K562 (cell line): Measurements from ENCODE around the gene AHCYL1. TPM values are rescaled to one million over a fixed set of nuclear protein-coding genes. Genes with fewer than 3 reads are reported as not detected.

Experiments
- ATAC-seq: fragments of 200-7000 bp; cut with Tn5 transposase; 3 replicates; pipeline ENCODE4 v1.9.1; 2020; ENCODE audit warnings: moderate library complexity
- BruUV-seq: library from RNA; stranded (reverse); fragments of 400-500 nt; replicated peaks from 2 replicates; lab custom pipeline; 2021; lab: Mats Ljungman, UMichigan
- CTCF ChIA-PET: fragments of 300-600 bp; formaldehyde crosslinking; extraction: SDS; loops from one replicate; lab custom pipeline; 2021; ENCODE audit warnings: low intra/inter-chr PET ratio; lab: Yijun Ruan, JAX
- POLR2A ChIA-PET: fragments of 300-600, 350-650 bp; sonication (Branson Sonifier 250); formaldehyde crosslinking; extraction: SDS; loops from one replicate; lab custom pipeline; 2021; ENCODE audit warnings: antibody characterized with exemption, inconsistent platforms; lab: Yijun Ruan, JAX
- DNase-seq, 4 experiments: peaks; one replicate each; pipeline versions ENCODE4 v3.0.0 to v3.0.0-alpha.2; 2011 to 2018; ENCODE audit warnings: low spot score in 3 of 4, mixed read lengths in 3 of 4; ENCODE audit errors: extremely low read depth in 1 of 4
- FAIRE-seq: peaks from 2 replicates; lab custom pipeline; 2011; peaks lifted over from hg19 to GRCh38; lab: Jason Lieb, UNC
- H2AFZ ChIP-seq: 2 replicates; pipeline ENCODE4 v1.6.0; 2011; ENCODE audit warnings: low read depth, low read length, control low read depth, inconsistent platforms
- H3K27ac ChIP-seq: fragments of 200-600 bp; 3 replicates; pipeline ENCODE4 v1.8.0; 2011; ENCODE audit warnings: low read depth, mild to moderate bottlenecking, control low read depth, inconsistent platforms, low read length, moderate library complexity, mixed read lengths; ENCODE audit errors: extremely low read depth
- H3K27me3 ChIP-seq, 2 experiments: fragments of 300-600 bp in 1 of 2; 2 replicates in 1 of 2; 3 replicates in 1 of 2; pipeline versions ENCODE4 v1.6.0 to v1.8.0; 2011; ENCODE audit warnings: inconsistent platforms in 2 of 2, low read length in 2 of 2, mild to moderate bottlenecking in 1 of 2, mixed read lengths in 1 of 2, moderate library complexity in 1 of 2; ENCODE audit not compliant: control insufficient read depth in 2 of 2, insufficient read depth in 2 of 2
- H3K36me3 ChIP-seq: fragments of 300-600 bp; 3 replicates; pipeline ENCODE4 v1.8.0; 2011; ENCODE audit warnings: mild to moderate bottlenecking, low read length, inconsistent platforms; ENCODE audit not compliant: control insufficient read depth, insufficient read depth
- H3K4me1 ChIP-seq, 2 experiments: fragments of 200-600 bp in 1 of 2; replicated peaks in 1 of 2; 2 replicates in 1 of 2; 3 replicates in 1 of 2; pipeline versions ENCODE4 v1.5.1 to v1.8.0; 2011; ENCODE audit warnings: inconsistent platforms in 2 of 2, low read length in 2 of 2, mild to moderate bottlenecking in 1 of 2, mixed read lengths in 1 of 2, moderate library complexity in 1 of 2; ENCODE audit not compliant: control insufficient read depth in 2 of 2, insufficient read depth in 2 of 2
- H3K4me2 ChIP-seq: 2 replicates; pipeline ENCODE4 v1.6.1; 2011; ENCODE audit warnings: low read length, control low read depth, inconsistent platforms, mixed read lengths; ENCODE audit not compliant: insufficient read depth
- H3K4me3 ChIP-seq: fragments of 200-600 bp; sonication (generic), shearing (Covaris generic); 2 replicates; pipeline ENCODE4 v1.5.1; 2016; ENCODE audit warnings: control low read depth, inconsistent platforms
- H3K79me2 ChIP-seq: fragments of 200-600 bp; 3 replicates; pipeline ENCODE4 v1.8.0; 2011; ENCODE audit warnings: low read length, inconsistent platforms; ENCODE audit not compliant: control insufficient read depth, insufficient read depth
- H3K9ac ChIP-seq, 2 experiments: 2 replicates each; pipeline versions ENCODE4 v1.6.0 to v1.6.1; 2011; ENCODE audit warnings: low read depth in 2 of 2, low read length in 2 of 2, control low read depth in 1 of 2, inconsistent platforms in 1 of 2, mild to moderate bottlenecking in 1 of 2, mixed read lengths in 1 of 2; ENCODE audit not compliant: insufficient read depth in 1 of 2
- H3K9me1 ChIP-seq: one replicate; pipeline ENCODE4 v1.6.0; 2011; ENCODE audit warnings: inconsistent platforms, mild to moderate bottlenecking, low read length, moderate library complexity; ENCODE audit not compliant: control insufficient read depth, insufficient read depth
- H3K9me3 ChIP-seq: replicated peaks from 2 replicates; pipeline ENCODE4 v1.5.1; 2011; ENCODE audit warnings: low read depth, low read length, inconsistent platforms; ENCODE audit not compliant: control insufficient read depth, insufficient read depth
- H4K20me1 ChIP-seq: replicated peaks from 2 replicates; pipeline ENCODE4 v1.6.1; 2011; ENCODE audit warnings: low read length, inconsistent platforms, mixed read lengths; ENCODE audit not compliant: control insufficient read depth, insufficient read depth
- MAFF ChIP-seq: IDR thresholded peaks from 2 replicates; pipeline ENCODE4 v1.6.1; 2012; ENCODE audit warnings: low read length, improper control_type of control experiment
- NFIC ChIP-seq: fragments of 450-650 bp; IDR thresholded peaks from 2 replicates; pipeline ENCODE4 v1.6.1; 2017; ENCODE audit warnings: mild to moderate bottlenecking, inconsistent platforms
- NR2C1 ChIP-seq, 2 experiments: fragments of 450-650 bp; IDR thresholded peaks; 2 replicates each; pipeline ENCODE4 v1.6.1; 2017; ENCODE audit warnings: mild to moderate bottlenecking in 2 of 2, antibody characterized with exemption in 1 of 2, inconsistent platforms in 1 of 2, missing compliant biosample characterization in 1 of 2, missing genetic modification characterization in 1 of 2
- POU5F1 ChIP-seq: fragments of 150-350 bp; IDR thresholded peaks from 2 replicates; pipeline ENCODE4 v1.6.1; 2014; ENCODE audit warnings: borderline replicate concordance, low read length, low read depth, mild to moderate bottlenecking; ENCODE audit not compliant: partially characterized antibody
- SLC30A9 ChIP-seq: fragments of 250-450 bp; sonication (Bioruptor Pico); IDR thresholded peaks from 2 replicates; pipeline ENCODE4 v1.8.0; 2022; ENCODE audit warnings: mild to moderate bottlenecking, moderate library complexity
- THRA ChIP-seq: fragments of 450-650 bp; IDR thresholded peaks from 2 replicates; pipeline ENCODE4 v1.6.1; 2017; ENCODE audit warnings: mild to moderate bottlenecking, moderate library complexity
- WGBS: fragments of 100-300 bp; shearing (Covaris generic); methylation state at CpG from one replicate; pipeline ENCODE4 v1.1.6; 2016; ENCODE audit warnings: low coverage, mixed read lengths; ENCODE audit not compliant: insufficient coverage; ENCODE audit errors: missing lambda C conversion rate; 5-methylcytosine and 5-hydroxymethylcytosine counted together
- in situ Hi-C: fragments of 300-500 bp; cut with MboI; formaldehyde crosslinking; loops from 4 replicates; pipeline ENCODE4 v1.15.0; 2018; ENCODE audit warnings: inconsistent platforms, mixed read lengths
- intact Hi-C: fragments of 100-400 bp; cut with micrococcal nuclease; formaldehyde crosslinking; loops from 2 replicates; pipeline ENCODE4 v1.14.2; 2022
- polyA plus RNA-seq, 8 experiments: library from polyadenylated mRNA; depleted of rRNA in 4 of 8; stranded (reverse) in 5 of 8; unstranded in 3 of 8; fragments of >200 nt; fragmentation: Nextera tagmentation in 2 of 8; fragmentation: Illumina TruSeq in 1 of 8; extraction: Ambion mirVana in 2 of 8; extraction: Trizol in 1 of 8; gene quantifications; 2 replicates each; pipeline versions ENCODE4 v1.2.1 to v1.2.3, GENCODE V29; 2011 to 2014; ENCODE audit warnings: inconsistent platforms in 1 of 8, missing spikeins in 1 of 8
- total RNA-seq, 7 experiments: library from RNA; depleted of rRNA in 6 of 7; stranded (reverse); fragments of >200 nt in 6 of 7; fragmentation: Illumina TruSeq in 2 of 7; extraction: Trizol in 2 of 7; gene quantifications; 2 replicates each; pipeline versions ENCODE4 v1.2.1 to v1.2.3, GENCODE V29; 2011 to 2021; ENCODE audit warnings: low replicate concordance in 1 of 7
- TF ChIP-seq, protein P1 (sequence below), 2 experiments: fragments of 450-650 bp; formaldehyde crosslinking in 1 of 2; IDR thresholded peaks; 2 replicates each; pipeline versions ENCODE4 v1.4.0 to v1.6.1; 2014 to 2020; ENCODE audit warnings: mild to moderate bottlenecking in 2 of 2, borderline replicate concordance in 1 of 2, low read depth in 1 of 2
- TF ChIP-seq, protein P2 (sequence below): sonication (generic); formaldehyde crosslinking; IDR thresholded peaks from 2 replicates; pipeline ENCODE4 v1.9.0; 2022; ENCODE audit warnings: mild to moderate bottlenecking, missing genetic modification reagents

The AHCYL1 gene
- total and polyA plus RNA-seq, 9 of the 15 experiments (the other 6 are each of a cell fraction or from before 2014, with no cell fraction given) = 27.3 to 118 (median 44.5) TPM

- peak overlapping the region; percentile 33; the same call in 2 of the 3 replicates for H3K27ac ChIP-seq
- POLR2A ChIA-PET = interaction anchor here (0.6 to 2.1 kb wide), 8 partner anchors 8 to 360 kb away, joined by 3 to 10 read pairs (median 3); partner anchors contain the start of genes AMPD2 and STRIP1
- H3K4me3 ChIP-seq = no peak overlapping the region
- TF ChIP-seq, protein P1, sequence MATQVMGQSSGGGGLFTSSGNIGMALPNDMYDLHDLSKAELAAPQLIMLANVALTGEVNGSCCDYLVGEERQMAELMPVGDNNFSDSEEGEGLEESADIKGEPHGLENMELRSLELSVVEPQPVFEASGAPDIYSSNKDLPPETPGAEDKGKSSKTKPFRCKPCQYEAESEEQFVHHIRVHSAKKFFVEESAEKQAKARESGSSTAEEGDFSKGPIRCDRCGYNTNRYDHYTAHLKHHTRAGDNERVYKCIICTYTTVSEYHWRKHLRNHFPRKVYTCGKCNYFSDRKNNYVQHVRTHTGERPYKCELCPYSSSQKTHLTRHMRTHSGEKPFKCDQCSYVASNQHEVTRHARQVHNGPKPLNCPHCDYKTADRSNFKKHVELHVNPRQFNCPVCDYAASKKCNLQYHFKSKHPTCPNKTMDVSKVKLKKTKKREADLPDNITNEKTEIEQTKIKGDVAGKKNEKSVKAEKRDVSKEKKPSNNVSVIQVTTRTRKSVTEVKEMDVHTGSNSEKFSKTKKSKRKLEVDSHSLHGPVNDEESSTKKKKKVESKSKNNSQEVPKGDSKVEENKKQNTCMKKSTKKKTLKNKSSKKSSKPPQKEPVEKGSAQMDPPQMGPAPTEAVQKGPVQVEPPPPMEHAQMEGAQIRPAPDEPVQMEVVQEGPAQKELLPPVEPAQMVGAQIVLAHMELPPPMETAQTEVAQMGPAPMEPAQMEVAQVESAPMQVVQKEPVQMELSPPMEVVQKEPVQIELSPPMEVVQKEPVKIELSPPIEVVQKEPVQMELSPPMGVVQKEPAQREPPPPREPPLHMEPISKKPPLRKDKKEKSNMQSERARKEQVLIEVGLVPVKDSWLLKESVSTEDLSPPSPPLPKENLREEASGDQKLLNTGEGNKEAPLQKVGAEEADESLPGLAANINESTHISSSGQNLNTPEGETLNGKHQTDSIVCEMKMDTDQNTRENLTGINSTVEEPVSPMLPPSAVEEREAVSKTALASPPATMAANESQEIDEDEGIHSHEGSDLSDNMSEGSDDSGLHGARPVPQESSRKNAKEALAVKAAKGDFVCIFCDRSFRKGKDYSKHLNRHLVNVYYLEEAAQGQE (IDR thresholded peaks at IDR 0.05; ENCODE audit: borderline replicate concordance) = peak; percentile 7; the same call in 1 of the 2 replicates
- TF ChIP-seq, protein P1 (CRISPR knock-in tag; IDR thresholded peaks at IDR 0.05; ENCODE audit: low read depth) = 0 out of 2 replicates have a peak, but pooled peaks have one; percentile 35
- no peak for TF ChIP-seq POU5F1
- TF ChIP-seq, protein P2, sequence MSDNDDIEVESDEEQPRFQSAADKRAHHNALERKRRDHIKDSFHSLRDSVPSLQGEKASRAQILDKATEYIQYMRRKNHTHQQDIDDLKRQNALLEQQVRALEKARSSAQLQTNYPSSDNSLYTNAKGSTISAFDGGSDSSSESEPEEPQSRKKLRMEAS (CRISPR knock-in tag) = peak; percentile 64
- TF ChIP-seq MAFF = peak; percentile 61; the same call in 1 of the 2 replicates
- no peak for TF ChIP-seq NR2C1 (IDR thresholded peaks at IDR 0.05)
- TF ChIP-seq NR2C1 (tag; IDR thresholded peaks at IDR 0.05) = 0 out of 2 replicates have a peak, but pooled peaks have one; percentile 20
- TF ChIP-seq SLC30A9 (CRISPR knock-in tag) = no peak
- no peak for TF ChIP-seq THRA
- TF ChIP-seq NFIC = peak; percentile 66
Measured at GRCh38 chr1:109979489-109980091, 5.0 kb upstream of the AHCYL1 start.

More at GRCh38 chr1:109979489-109980091, 5.0 kb upstream of the AHCYL1 start:
- H3K9me3 ChIP-seq = 0 out of 2 replicates have a peak, but pooled peaks cover 3% of the 10 kb centered on the region
- peak overlapping the region; percentile 62 for H2AFZ ChIP-seq
- H3K9me1 ChIP-seq = no peaks in the 10 kb centered on the region
- H3K27me3 ChIP-seq = no peaks in the 10 kb centered on the region
- peak; percentile 89 for FAIRE-seq
- H3K9ac ChIP-seq = peak overlapping the region in 1 of 2 experiments; percentile 32; a peak in 2 of 4 replicates
- CTCF ChIA-PET = interaction anchor here (6.8 kb wide), 1 partner anchor 203 kb away, joined by 202 read pairs; no protein-coding TSS in a partner anchor
- peak; percentile 52 to 88 (median 66) for DNase-seq
- in situ Hi-C loops (loop anchor here (5.0 kb wide), 2 partner anchors 62 to 202 kb away; no protein-coding TSS in a partner anchor), intact Hi-C loops (loop anchor here (1.0 to 5.0 kb wide), 3 partner anchors 47 to 432 kb away; partner anchors contain the start of gene GNAI3)
- H3K79me2 ChIP-seq = peaks cover under 1% of the 10 kb centered on the region; the same call in 1 of the 3 replicates
- 9% methylated on average over 5 of the region's 5 CpGs for WGBS
- no peaks in the 10 kb centered on the region for H3K36me3 ChIP-seq
- ATAC-seq = peak; percentile 31
- H3K4me1 ChIP-seq = peaks cover 24 to 32% of the 10 kb centered on the region in 2 experiments
- H3K4me2 ChIP-seq = peak overlapping the region; percentile 64
- no peaks in the 10 kb centered on the region for H4K20me1 ChIP-seq
- no TSS peak for BruUV-seq
